Measurements from ENCODE around the gene HRC.
"Not testable (repeated sequence)": the region's sequence is repeated elsewhere in the genome, so short reads cannot be mapped to it uniquely, and the experiment has no call there.

HRC gene

GRCh38 chr19:49160450-49161189 lies 5.4 kb upstream of the HRC start:
- DNase-seq = no peak

- DNase-seq = peak; percentile 85
Observed at GRCh38 chr19:49157445-49158224, 2.4 kb upstream of the HRC start, which contains the start of gene TRPM4. TSS of gene TRPM4 (plus strand) at chr19:49157792. CDS start at chr19:49157867, 75 bp downstream.

GRCh38 chr19:49155820-49156346 lies 687 bp upstream of the HRC start:
- DNase-seq = no peak

- DNase-seq = no peak
Observed at GRCh38 chr19:49154279-49154678, 917 bp downstream of the HRC start.

- no peak for DNase-seq
Observed at GRCh38 chr19:49153167-49153809, 1.9 kb downstream of the HRC start.

GRCh38 chr19:49152119-49152550 lies 3.1 kb downstream of the HRC start:
- DNase-seq = no peak

- DNase-seq = no peak
Observed at GRCh38 chr19:49151267-49152118, 3.7 kb downstream of the HRC start.

GRCh38 chr19:49150944-49151243 lies 4.3 kb downstream of the HRC start:
- DNase-seq = no peak

- peak; percentile 85 for DNase-seq
Observed at GRCh38 chr19:49150106-49150943, 4.9 kb downstream of the HRC start.

GRCh38 chr19:49149652-49150105 lies 5.5 kb downstream of the HRC start:
- peak; percentile 90 for DNase-seq

GRCh38 chr19:49148784-49149651 lies 6.2 kb downstream of the HRC start:
- peak; percentile 93 for DNase-seq

GRCh38 chr19:49148044-49148682 lies 7.0 kb downstream of the HRC start:
- no peak for DNase-seq

- DNase-seq = not testable (repeated sequence)
Observed at GRCh38 chr19:49146408-49146770, 8.8 kb downstream of the HRC start.

- DNase-seq = peak; percentile 80
Observed at GRCh38 chr19:49145573-49146407, 9.4 kb downstream of the HRC start.

GRCh38 chr19:49142866-49143335 lies 12.3 kb downstream of the HRC start:
- DNase-seq = peak; percentile 95

- DNase-seq = no peak
Observed at GRCh38 chr19:49141352-49141751, 13.8 kb downstream of the HRC start.

- no peak for DNase-seq
Observed at GRCh38 chr19:49140951-49141350, 14.2 kb downstream of the HRC start.

- DNase-seq = no peak
Observed at GRCh38 chr19:49136771-49137171, 18.4 kb downstream of the HRC start.

- DNase-seq = no peak
Observed at GRCh38 chr19:49135686-49136085, 19.5 kb downstream of the HRC start.
